ENCODE data around the gene TMEM270. TPM values are rescaled to one million over a fixed set of nuclear protein-coding genes. Genes with fewer than 3 reads are reported as not detected.

The TMEM270 gene
- polyA plus RNA-seq, 3 donors: not detected

DNA sequence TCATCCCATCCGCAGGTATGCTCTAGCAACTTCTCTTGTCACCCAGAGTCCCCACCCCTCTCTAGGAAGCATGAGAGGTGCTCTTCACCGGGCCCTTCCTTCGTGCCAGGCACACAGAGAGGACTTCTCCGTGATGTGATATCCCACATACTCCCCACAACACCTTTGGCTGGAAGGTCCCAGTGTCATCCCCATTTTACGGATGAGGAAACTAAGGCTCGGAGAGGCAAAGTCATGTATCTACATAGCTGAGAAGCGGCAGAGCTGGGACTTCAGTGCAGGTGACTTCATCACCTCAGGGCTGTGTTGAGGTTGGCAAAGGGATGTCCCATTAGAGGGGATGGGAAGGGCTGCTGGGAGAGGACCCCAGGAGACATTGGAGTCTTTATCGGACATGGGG is 15.4 kb downstream of the TMEM270 start:
- Histone ChIP-seq H4K20me1 (ENCODE audit: insufficient read depth, low read length) (no peaks in the 10 kb centered on the region), H3K27me3 (ENCODE audit: control insufficient read depth in 2 of 2, insufficient read depth in 2 of 2, low read length in 2 of 2) (no peaks in the 10 kb centered on the region), H3K36me3 (replicated peaks in 1 of 2; ENCODE audit: control insufficient read depth in 1 of 2, insufficient read depth in 2 of 2, low read length in 2 of 2) (no peaks in the 10 kb centered on the region), H3K4me3 (replicated peaks in 1 of 3; ENCODE audit: low read depth in 2 of 3, low read length in 3 of 3) (no peak overlapping the region), H3K9ac (ENCODE audit: insufficient read depth, low read length, poor library complexity, severe bottlenecking) (no peak overlapping the region), H3K79me2 (ENCODE audit: insufficient read depth, low read length) (no peaks in the 10 kb centered on the region), H3K9me3 (replicated peaks in 1 of 2; ENCODE audit: control insufficient read depth in 1 of 2, insufficient read depth in 1 of 2, low read length in 2 of 2) (no peaks in the 10 kb centered on the region), H3K27ac (ENCODE audit: low read depth in 1 of 2, low read length in 2 of 2) (no peak overlapping the region), H3K4me1 (ENCODE audit: control insufficient read depth in 1 of 2, insufficient read depth in 2 of 2, low read length in 2 of 2) (no peaks in the 10 kb centered on the region), H2AFZ (ENCODE audit: insufficient read depth, low read depth, low read length, poor library complexity, severe bottlenecking) (no peak overlapping the region), H3K4me2 (replicated peaks; ENCODE audit: extremely low read depth, low read length, poor library complexity, severe bottlenecking) (no peak overlapping the region)
- no peak overlapping the region for H3K4me3 Mint-ChIP-seq
- no peaks in the 10 kb centered on the region for H3K9me3 Mint-ChIP-seq
- WGBS (ENCODE audit: insufficient coverage): 100% methylated on average over 7 of the region's 8 CpGs
- intact Hi-C loops (cut with micrococcal nuclease): no loop called here
- H3K27me3 Mint-ChIP-seq (ENCODE audit: low read depth in 3 of 3): peaks cover 10 to 17% (median 13%) of the 10 kb centered on the region in 3 donors
- TF ChIP-seq, protein P1, sequence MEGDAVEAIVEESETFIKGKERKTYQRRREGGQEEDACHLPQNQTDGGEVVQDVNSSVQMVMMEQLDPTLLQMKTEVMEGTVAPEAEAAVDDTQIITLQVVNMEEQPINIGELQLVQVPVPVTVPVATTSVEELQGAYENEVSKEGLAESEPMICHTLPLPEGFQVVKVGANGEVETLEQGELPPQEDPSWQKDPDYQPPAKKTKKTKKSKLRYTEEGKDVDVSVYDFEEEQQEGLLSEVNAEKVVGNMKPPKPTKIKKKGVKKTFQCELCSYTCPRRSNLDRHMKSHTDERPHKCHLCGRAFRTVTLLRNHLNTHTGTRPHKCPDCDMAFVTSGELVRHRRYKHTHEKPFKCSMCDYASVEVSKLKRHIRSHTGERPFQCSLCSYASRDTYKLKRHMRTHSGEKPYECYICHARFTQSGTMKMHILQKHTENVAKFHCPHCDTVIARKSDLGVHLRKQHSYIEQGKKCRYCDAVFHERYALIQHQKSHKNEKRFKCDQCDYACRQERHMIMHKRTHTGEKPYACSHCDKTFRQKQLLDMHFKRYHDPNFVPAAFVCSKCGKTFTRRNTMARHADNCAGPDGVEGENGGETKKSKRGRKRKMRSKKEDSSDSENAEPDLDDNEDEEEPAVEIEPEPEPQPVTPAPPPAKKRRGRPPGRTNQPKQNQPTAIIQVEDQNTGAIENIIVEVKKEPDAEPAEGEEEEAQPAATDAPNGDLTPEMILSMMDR (IDR thresholded peaks at IDR 0.05): no peak
- no peak for DNase-seq
- peaks cover 3% of the 10 kb centered on the region for H3K4me1 Mint-ChIP-seq
- H3K27ac Mint-ChIP-seq: no peak overlapping the region
- no peaks in the 10 kb centered on the region for H3K36me3 Mint-ChIP-seq

- H3K9me3 Mint-ChIP-seq: no peaks in the 10 kb centered on the region
- no peak overlapping the region for H3K27ac ChIP-seq (ENCODE audit: low read depth in 1 of 2, low read length in 2 of 2)
- H3K27me3 Mint-ChIP-seq (ENCODE audit: low read depth in 3 of 3): peaks cover 10 to 20% (median 15%) of the 10 kb centered on the region in 3 donors
- TF ChIP-seq, protein P1 (IDR thresholded peaks at IDR 0.05): no peak
- H3K4me2 ChIP-seq (replicated peaks; ENCODE audit: extremely low read depth, low read length, poor library complexity, severe bottlenecking): no peak overlapping the region
- H3K9me3 ChIP-seq (replicated peaks in 1 of 2; ENCODE audit: control insufficient read depth in 1 of 2, insufficient read depth in 1 of 2, low read length in 2 of 2): no peaks in the 10 kb centered on the region
- no peaks in the 10 kb centered on the region for H3K27me3 ChIP-seq (ENCODE audit: control insufficient read depth in 2 of 2, insufficient read depth in 2 of 2, low read length in 2 of 2)
- no peaks in the 10 kb centered on the region for H3K36me3 ChIP-seq (replicated peaks in 1 of 2; ENCODE audit: control insufficient read depth in 1 of 2, insufficient read depth in 2 of 2, low read length in 2 of 2)
- H3K27ac Mint-ChIP-seq: no peak overlapping the region
- H3K36me3 Mint-ChIP-seq: no peaks in the 10 kb centered on the region
- intact Hi-C loops (cut with micrococcal nuclease): no loop called here
- H3K4me1 ChIP-seq (ENCODE audit: control insufficient read depth in 1 of 2, insufficient read depth in 2 of 2, low read length in 2 of 2): no peaks in the 10 kb centered on the region
- H3K9ac ChIP-seq (ENCODE audit: insufficient read depth, low read length, poor library complexity, severe bottlenecking): no peak overlapping the region
- H3K4me1 Mint-ChIP-seq: peaks cover 3% of the 10 kb centered on the region
- H4K20me1 ChIP-seq (ENCODE audit: insufficient read depth, low read length): no peaks in the 10 kb centered on the region
- H3K79me2 ChIP-seq (ENCODE audit: insufficient read depth, low read length): no peaks in the 10 kb centered on the region
- no peak overlapping the region for H3K4me3 Mint-ChIP-seq
- no peak overlapping the region for H2AFZ ChIP-seq (ENCODE audit: insufficient read depth, low read depth, low read length, poor library complexity, severe bottlenecking)
- no peak overlapping the region for H3K4me3 ChIP-seq (replicated peaks in 1 of 3; ENCODE audit: low read depth in 2 of 3, low read length in 3 of 3)
- WGBS (ENCODE audit: insufficient coverage): 95% methylated on average over 11 of the region's 12 CpGs
- DNase-seq: no peak
These were observed 16.0 kb downstream of the TMEM270 start for GRCh38 chr7:73876973-73877372.

All from CD14-positive monocyte (primary cell).